Erythroblast (primary cell): ENCODE results near the gene PCDH9.

ENCODE experiments used
- GATA1 ChIP-seq: IDR thresholded peaks from 2 replicates; pipeline ENCODE4 v1.6.1; 2011; ENCODE audit warnings: low read depth, mild to moderate bottlenecking, control low read depth, low read length, moderate library complexity
- POLR2A ChIP-seq: IDR thresholded peaks from 2 replicates; pipeline ENCODE4 v1.6.1; 2011; ENCODE audit warnings: mild to moderate bottlenecking, low read length

DNA sequence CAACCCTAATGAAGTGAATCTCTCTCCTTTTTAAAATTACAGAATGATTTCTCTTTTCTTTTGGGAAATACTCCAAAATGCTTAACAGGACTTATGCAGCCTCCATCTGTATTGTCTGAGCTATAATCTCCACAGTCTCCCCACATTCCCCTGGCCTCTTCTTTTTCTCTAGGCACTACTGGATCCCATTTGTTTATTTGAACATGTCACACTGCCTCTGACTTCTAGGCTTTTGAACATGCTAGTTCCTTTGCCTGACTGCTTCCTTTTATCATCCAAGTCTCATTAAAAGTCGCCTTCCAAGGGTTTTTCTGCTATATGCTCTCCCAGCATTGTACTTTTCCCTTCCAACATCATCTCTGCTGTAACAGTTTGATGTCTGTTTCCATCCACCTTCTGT, 548.7 kb downstream of the PCDH9 start:
- no peak for TF ChIP-seq POLR2A
- TF ChIP-seq GATA1: no peak
